Prostate gland (tissue), 2 donors: Measurements from ENCODE around the gene STRAP. TPM values are rescaled to one million over a fixed set of nuclear protein-coding genes. Genes with fewer than 3 reads are reported as not detected.

Experiments used
- DNase-seq: peaks from one replicate; pipeline ENCODE4 v3.0.0-alpha.2; 2019; ENCODE audit warnings: low spot score
- H3K27ac ChIP-seq, 2 donors: fragments of 200-600 bp; sonication (generic); 2 replicates each; pipeline ENCODE4 v1.5.1; 2017 to 2019
- H3K27me3 ChIP-seq: fragments of 200-600 bp; sonication (generic); replicated peaks from 2 replicates; pipeline ENCODE4 v1.5.1; 2019; ENCODE audit not compliant: insufficient read depth
- H3K36me3 ChIP-seq, 2 donors: fragments of 200-600 bp; sonication (generic); 1 replicate in 1 of 2; 2 replicates in 1 of 2; pipeline versions ENCODE4 v1.5.1 to v1.8.1; 2017 to 2019
- H3K4me1 ChIP-seq: fragments of 200-600 bp; sonication (generic); replicated peaks from 2 replicates; pipeline ENCODE4 v1.5.1; 2019
- H3K4me3 ChIP-seq, 2 donors: fragments of 200-600 bp; sonication (generic); 2 replicates each; pipeline ENCODE4 v1.5.1; 2017 to 2019
- H3K9me3 ChIP-seq: fragments of 200-600 bp; sonication (generic); 2 replicates; pipeline ENCODE4 v1.5.1; 2017
- CTCF ChIP-seq, 4 experiments: fragments of 200-600 bp in 2 of 4; fragments of 450-650 bp in 2 of 4; sonication (generic) in 2 of 4; IDR thresholded peaks; 1 replicate in 3 of 4; 2 replicates in 1 of 4; pipeline ENCODE4 v1.5.1; 2016 to 2019; ENCODE audit warnings: antibody characterized with exemption in 4 of 4, mild to moderate bottlenecking in 2 of 4, moderate library complexity in 2 of 4
- POLR2A ChIP-seq: fragments of 450-650 bp; IDR thresholded peaks from one replicate; pipeline ENCODE4 v1.6.1; 2016; ENCODE audit warnings: antibody characterized with exemption, mild to moderate bottlenecking
- POLR2AphosphoS5 ChIP-seq: sonication (generic); formaldehyde crosslinking; IDR thresholded peaks from one replicate; pipeline ENCODE4 v1.6.1; 2017; ENCODE audit warnings: antibody characterized with exemption
- WGBS: methylation state at CpG from one replicate; pipeline ENCODE4 v1.1.5; 2018; 5-methylcytosine and 5-hydroxymethylcytosine counted together
- intact Hi-C: fragments of 100-400 bp; cut with DNase I; formaldehyde crosslinking; loops from one replicate; pipeline ENCODE4 v1.14.2; 2022
- total RNA-seq, 2 donors: library from RNA; depleted of rRNA; stranded (reverse); fragments of >200 nt; gene quantifications; one replicate each; pipeline ENCODE4 v1.1.0, GENCODE V29; 2016

The STRAP gene
- total RNA-seq, 2 donors from 2014 or later: 58.4 to 74.2 TPM

- Histone ChIP-seq H3K27me3 (no peaks in the 10 kb centered on the region), H3K4me3 (no peak overlapping the region), H3K27ac (no peak overlapping the region), H3K4me1 (no peaks in the 10 kb centered on the region), H3K9me3 (no peaks in the 10 kb centered on the region), H3K36me3 (no peaks in the 10 kb centered on the region)
- no peak for DNase-seq
- intact Hi-C loops: no loop called here
- 84% methylated on average over 3 of the region's 3 CpGs for WGBS
- TF ChIP-seq POLR2A: no peak
- no peak for TF ChIP-seq CTCF (IDR thresholded peaks at IDR 0.05)
- TF ChIP-seq POLR2AphosphoS5: no peak
These were observed 49.4 kb downstream of the STRAP start for GRCh38 chr12:15931590-15932053.

DNA sequence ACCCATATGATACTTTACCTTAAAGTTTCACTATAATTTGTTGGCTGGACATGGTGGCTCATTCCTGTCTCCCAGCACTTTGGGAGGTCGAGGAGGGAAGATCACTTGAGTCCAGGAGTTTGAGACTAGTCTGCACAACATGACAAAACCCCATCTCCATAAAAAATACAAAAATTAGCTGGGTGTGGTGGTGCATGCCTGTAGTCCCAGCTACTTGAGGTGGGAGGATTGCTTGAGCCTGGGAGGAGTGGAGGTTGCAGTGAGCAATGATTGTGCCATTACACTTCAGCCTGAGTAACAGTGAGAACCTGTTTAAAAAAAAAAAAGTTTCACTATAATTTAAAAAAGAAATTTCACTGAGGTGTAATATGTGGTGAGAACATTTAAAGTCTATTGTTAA lies 50.1 kb downstream of the STRAP start:
- 100% methylated on average over 1 of the region's 1 CpG for WGBS
- intact Hi-C loops: no loop called here

GRCh38 chr12:15932971-15933370 lies 50.8 kb downstream of the STRAP start:
- no peaks in the 10 kb centered on the region for H3K9me3 ChIP-seq
- WGBS: 88% methylated on average over 3 of the region's 3 CpGs
- no peak for DNase-seq
- H3K4me3 ChIP-seq: no peak overlapping the region
- TF ChIP-seq POLR2AphosphoS5 (no peak), CTCF (IDR thresholded peaks at IDR 0.05) (no peak), POLR2A (no peak)
- H3K27me3 ChIP-seq: no peaks in the 10 kb centered on the region
- H3K27ac ChIP-seq: no peak overlapping the region
- intact Hi-C loops: no loop called here
- no peaks in the 10 kb centered on the region for H3K4me1 ChIP-seq
- H3K36me3 ChIP-seq: no peaks in the 10 kb centered on the region

More for the DNA sequence above, 50.1 kb downstream of the STRAP start:
- Histone ChIP-seq H3K27me3 (no peaks in the 10 kb centered on the region), H3K27ac (no peak overlapping the region), H3K4me1 (no peaks in the 10 kb centered on the region), H3K36me3 (no peaks in the 10 kb centered on the region), H3K9me3 (no peaks in the 10 kb centered on the region), H3K4me3 (no peak overlapping the region)
- no peak for DNase-seq
- TF ChIP-seq POLR2A: no peak
- TF ChIP-seq CTCF (IDR thresholded peaks at IDR 0.05): no peak
- no peak for TF ChIP-seq POLR2AphosphoS5

- TF ChIP-seq POLR2AphosphoS5: no peak
- 77% methylated on average over 3 of the region's 3 CpGs for WGBS
These were observed 51.6 kb downstream of the STRAP start for GRCh38 chr12:15933751-15934150.

DNA sequence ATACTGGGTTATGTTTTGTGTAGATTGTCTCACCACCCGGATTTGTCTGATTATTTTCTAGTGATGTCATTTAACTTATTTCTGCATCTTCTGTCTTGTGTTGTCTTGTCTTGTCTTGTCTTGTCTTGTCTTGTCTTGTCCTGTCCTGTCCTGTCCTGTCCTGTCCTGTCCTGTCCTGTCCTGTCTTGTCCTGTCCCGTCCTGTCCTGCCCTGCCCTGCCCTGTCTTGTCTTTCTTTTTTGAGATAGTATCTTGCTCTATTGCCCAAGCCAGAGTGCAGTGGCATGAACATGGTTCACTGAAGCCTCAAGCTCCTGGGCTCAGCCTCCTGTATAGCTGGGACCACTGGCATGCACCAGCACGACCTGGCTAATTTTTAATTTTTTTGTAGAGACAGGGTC lies 54.6 kb downstream of the STRAP start:
- DNase-seq: no peak
- H3K27ac ChIP-seq: no peak overlapping the region
- no peak overlapping the region for H3K4me3 ChIP-seq
- H3K4me1 ChIP-seq: no peaks in the 10 kb centered on the region
- 85% methylated on average over 3 of the region's 3 CpGs for WGBS
- no peak for TF ChIP-seq CTCF (IDR thresholded peaks at IDR 0.05)
- TF ChIP-seq POLR2AphosphoS5: no peak
- no peak for TF ChIP-seq POLR2A
- H3K36me3 ChIP-seq: no peaks in the 10 kb centered on the region
- no peaks in the 10 kb centered on the region for H3K27me3 ChIP-seq
- no peaks in the 10 kb centered on the region for H3K9me3 ChIP-seq
- intact Hi-C loops: no loop called here

More at GRCh38 chr12:15933751-15934150, 51.6 kb downstream of the STRAP start:
- no peaks in the 10 kb centered on the region for H3K9me3 ChIP-seq
- intact Hi-C loops: no loop called here
- no peak overlapping the region for H3K4me3 ChIP-seq
- no peaks in the 10 kb centered on the region for H3K27me3 ChIP-seq
- no peaks in the 10 kb centered on the region for H3K4me1 ChIP-seq
- H3K27ac ChIP-seq: no peak overlapping the region
- no peaks in the 10 kb centered on the region for H3K36me3 ChIP-seq
- DNase-seq: no peak
